Measurements from ENCODE around the gene GBP2. TPM values are rescaled to one million over a fixed set of nuclear protein-coding genes. Genes with fewer than 3 reads are reported as not detected.

Gene GBP2
- total RNA-seq, 1 donor from 2014 or later: 1.6 TPM

DNA sequence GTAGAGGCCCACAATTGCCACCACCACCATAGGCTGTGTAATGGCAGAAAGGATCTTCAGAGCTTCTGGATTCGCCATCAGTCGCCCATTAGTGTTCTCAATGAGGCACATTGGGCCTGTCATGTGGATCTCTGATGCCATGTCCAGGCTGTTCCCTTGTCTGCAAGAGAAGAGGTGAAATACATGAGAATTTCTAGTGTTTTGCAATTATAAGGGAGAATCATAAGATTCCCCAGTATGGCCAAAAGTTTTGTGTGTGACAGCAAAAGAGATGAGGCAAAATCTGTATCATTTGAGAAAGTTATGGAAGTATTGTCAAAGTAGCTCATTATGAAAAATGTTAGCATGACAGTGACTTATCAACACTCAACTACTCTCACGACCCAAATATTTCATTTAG, 62.8 kb downstream of the GBP2 start:
- Mint-ChIP-seq H3K4me3 (ENCODE audit: unreplicated experiment) (no peak overlapping the region), H3K4me1 (ENCODE audit: unreplicated experiment) (peaks cover 45% of the 10 kb centered on the region)

DNA sequence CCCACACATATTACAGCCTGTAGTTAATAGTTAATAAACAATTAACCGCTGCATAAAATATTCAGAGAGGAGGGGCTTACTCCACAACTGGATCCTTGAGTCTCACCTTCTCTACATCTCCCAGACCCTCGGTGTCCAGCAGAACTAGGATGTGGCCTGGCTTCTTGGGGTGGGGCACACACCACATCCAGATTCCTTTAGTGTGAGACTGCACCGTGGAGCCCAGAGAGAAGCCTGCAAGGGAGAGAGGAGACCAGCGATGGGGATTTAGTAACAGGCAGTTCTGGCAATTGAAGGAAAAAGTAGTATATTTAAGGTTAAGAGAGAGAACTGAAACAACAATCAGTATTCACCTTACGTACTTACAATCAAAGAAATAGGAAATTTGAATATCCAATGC, 65.8 kb downstream of the GBP2 start:
- no peak overlapping the region for H3K4me3 Mint-ChIP-seq (ENCODE audit: unreplicated experiment)
- DNase-seq (ENCODE audit: extremely low spot score, unreplicated experiment): no peak
- TF ChIP-seq, protein P1, sequence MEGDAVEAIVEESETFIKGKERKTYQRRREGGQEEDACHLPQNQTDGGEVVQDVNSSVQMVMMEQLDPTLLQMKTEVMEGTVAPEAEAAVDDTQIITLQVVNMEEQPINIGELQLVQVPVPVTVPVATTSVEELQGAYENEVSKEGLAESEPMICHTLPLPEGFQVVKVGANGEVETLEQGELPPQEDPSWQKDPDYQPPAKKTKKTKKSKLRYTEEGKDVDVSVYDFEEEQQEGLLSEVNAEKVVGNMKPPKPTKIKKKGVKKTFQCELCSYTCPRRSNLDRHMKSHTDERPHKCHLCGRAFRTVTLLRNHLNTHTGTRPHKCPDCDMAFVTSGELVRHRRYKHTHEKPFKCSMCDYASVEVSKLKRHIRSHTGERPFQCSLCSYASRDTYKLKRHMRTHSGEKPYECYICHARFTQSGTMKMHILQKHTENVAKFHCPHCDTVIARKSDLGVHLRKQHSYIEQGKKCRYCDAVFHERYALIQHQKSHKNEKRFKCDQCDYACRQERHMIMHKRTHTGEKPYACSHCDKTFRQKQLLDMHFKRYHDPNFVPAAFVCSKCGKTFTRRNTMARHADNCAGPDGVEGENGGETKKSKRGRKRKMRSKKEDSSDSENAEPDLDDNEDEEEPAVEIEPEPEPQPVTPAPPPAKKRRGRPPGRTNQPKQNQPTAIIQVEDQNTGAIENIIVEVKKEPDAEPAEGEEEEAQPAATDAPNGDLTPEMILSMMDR (IDR thresholded peaks at IDR 0.05): no peak
- no peak overlapping the region for H3K27ac Mint-ChIP-seq (ENCODE audit: unreplicated experiment)
- H3K4me1 Mint-ChIP-seq (ENCODE audit: unreplicated experiment): peaks cover 41% of the 10 kb centered on the region
- peaks cover 34% of the 10 kb centered on the region for H3K36me3 Mint-ChIP-seq (ENCODE audit: unreplicated experiment)
- no peaks in the 10 kb centered on the region for H3K9me3 Mint-ChIP-seq (ENCODE audit: unreplicated experiment)
- H3K27me3 Mint-ChIP-seq (ENCODE audit: unreplicated experiment): no peaks in the 10 kb centered on the region

More for the DNA sequence above, 62.8 kb downstream of the GBP2 start:
- no peaks in the 10 kb centered on the region for H3K9me3 Mint-ChIP-seq (ENCODE audit: unreplicated experiment)
- no peak for DNase-seq (ENCODE audit: extremely low spot score, unreplicated experiment)
- H3K36me3 Mint-ChIP-seq (ENCODE audit: unreplicated experiment): peaks cover 17% of the 10 kb centered on the region
- H3K27ac Mint-ChIP-seq (ENCODE audit: unreplicated experiment): no peak overlapping the region
- no peaks in the 10 kb centered on the region for H3K27me3 Mint-ChIP-seq (ENCODE audit: unreplicated experiment)
- TF ChIP-seq, protein P1 (IDR thresholded peaks at IDR 0.05): no peak

Other genes with a start within 250 kb of the GBP2 start
- 25.5 and 27.3 TPM in 2 replicates for gene GTF2B, start 234.5 kb downstream of the GBP2 start, total RNA-seq
- gene KYAT3, start 133.5 kb downstream of the GBP2 start, total RNA-seq: 39.8 and 40.2 TPM in 2 replicates
- gene RBMXL1, start 133.5 kb downstream of the GBP2 start, total RNA-seq: 13.5 and 14.3 TPM in 2 replicates
- gene GBP3, start 103.2 kb downstream of the GBP2 start, total RNA-seq: 16.2 and 18.3 TPM in 2 replicates
- gene GBP1, start 60.9 kb downstream of the GBP2 start, total RNA-seq: 24.4 and 26.3 TPM in 2 replicates
- gene GBP7, start 49.9 kb upstream of the GBP2 start, total RNA-seq: not detected in 2 replicates
- gene GBP4, start 72.8 kb upstream of the GBP2 start, total RNA-seq: not detected in 2 replicates
- gene GBP5, start 146.7 kb upstream of the GBP2 start, total RNA-seq: not detected in 2 replicates
- gene GBP6, start 237.9 kb upstream of the GBP2 start, total RNA-seq: not detected in 2 replicates